SU-DHL-6 (cell line): ENCODE data around the gene PIK3CA.
A peak's percentile ranks its signal among the peaks of the same experiment; 100 is the strongest.

ENCODE experiments used
- H2AFZ ChIP-seq: fragments of 200-600 bp; sonication (generic); 2 replicates; pipeline ENCODE4 v1.6.1; 2014; ENCODE audit warnings: low read depth, mild to moderate bottlenecking, moderate library complexity, mixed read lengths, antibody characterized with exemption, low read length; ENCODE audit not compliant: severe bottlenecking
- H3F3A ChIP-seq: fragments of 200-600 bp; shearing (Covaris generic); 2 replicates; pipeline ENCODE4 v1.6.0; 2016; ENCODE audit warnings: antibody characterized with exemption, mild to moderate bottlenecking; ENCODE audit not compliant: insufficient read depth
- H3K27ac ChIP-seq: fragments of 200-600 bp; sonication (generic); 2 replicates; pipeline ENCODE4 v1.5.1; 2016; ENCODE audit warnings: low read depth, mild to moderate bottlenecking, low read length, moderate library complexity, mixed read lengths
- H3K27me3 ChIP-seq: fragments of 200-600 bp; sonication (generic), shearing (Covaris generic); 2 replicates; pipeline ENCODE4 v1.6.0; 2014; ENCODE audit warnings: mild to moderate bottlenecking, low read length
- H3K36me3 ChIP-seq: fragments of 200-600 bp; sonication (generic); 2 replicates; pipeline ENCODE4 v1.6.1; 2014; ENCODE audit warnings: mild to moderate bottlenecking, low read length, mixed read lengths
- H3K4me2 ChIP-seq: fragments of 300-600, 200-600 bp; shearing (Covaris generic), sonication (generic); 2 replicates; pipeline ENCODE4 v1.6.0; 2014; ENCODE audit warnings: low read length, low read depth, mild to moderate bottlenecking; ENCODE audit not compliant: poor library complexity, severe bottlenecking
- H3K4me3 ChIP-seq: fragments of 200-600 bp; sonication (generic); 2 replicates; pipeline ENCODE4 v1.5.1; 2014; ENCODE audit warnings: antibody characterized with exemption, low read length, mild to moderate bottlenecking, mixed read lengths; ENCODE audit not compliant: insufficient read depth, poor library complexity, severe bottlenecking
- H3K79me2 ChIP-seq: fragments of 200-600 bp; sonication (generic); 2 replicates; pipeline ENCODE4 v1.6.1; 2014; ENCODE audit warnings: mild to moderate bottlenecking, low read length, moderate library complexity; ENCODE audit not compliant: insufficient read depth
- H3K9ac ChIP-seq: fragments of 200-600 bp; sonication (generic); 2 replicates; pipeline ENCODE4 v1.7.0; 2014; ENCODE audit warnings: mild to moderate bottlenecking, low read length
- H3K9me2 ChIP-seq: fragments of 200-600 bp; sonication (generic); replicated peaks from 2 replicates; pipeline ENCODE4 v1.6.1; 2014; ENCODE audit warnings: low read length; ENCODE audit not compliant: insufficient read depth
- H3K9me3 ChIP-seq: fragments of 200-600 bp; sonication (generic); 2 replicates; pipeline ENCODE4 v1.6.1; 2014; ENCODE audit warnings: low read length, mixed read lengths; ENCODE audit not compliant: insufficient read depth
- H4K20me1 ChIP-seq: fragments of 200-600 bp; sonication (generic); 2 replicates; pipeline ENCODE4 v1.6.1; 2014; ENCODE audit warnings: low read depth, mild to moderate bottlenecking, antibody characterized with exemption, low read length, moderate library complexity, mixed read lengths
- CTCF ChIP-seq: fragments of 200-600 bp; sonication (generic); IDR thresholded peaks from one replicate; pipeline ENCODE4 v1.5.1; 2017; ENCODE audit warnings: antibody characterized with exemption, mild to moderate bottlenecking, low read length, moderate library complexity; ENCODE audit not compliant: insufficient read depth, poor library complexity, severe bottlenecking
- EZH2phosphoT487 ChIP-seq: fragments of 200-600 bp; sonication (generic), shearing (Covaris generic); conservative IDR thresholded peaks from 2 replicates; pipeline ENCODE4 v1.6.1; 2018; ENCODE audit warnings: mild to moderate bottlenecking, antibody characterized with exemption, low read length, moderate library complexity, mixed read lengths

PIK3CA gene

DNA sequence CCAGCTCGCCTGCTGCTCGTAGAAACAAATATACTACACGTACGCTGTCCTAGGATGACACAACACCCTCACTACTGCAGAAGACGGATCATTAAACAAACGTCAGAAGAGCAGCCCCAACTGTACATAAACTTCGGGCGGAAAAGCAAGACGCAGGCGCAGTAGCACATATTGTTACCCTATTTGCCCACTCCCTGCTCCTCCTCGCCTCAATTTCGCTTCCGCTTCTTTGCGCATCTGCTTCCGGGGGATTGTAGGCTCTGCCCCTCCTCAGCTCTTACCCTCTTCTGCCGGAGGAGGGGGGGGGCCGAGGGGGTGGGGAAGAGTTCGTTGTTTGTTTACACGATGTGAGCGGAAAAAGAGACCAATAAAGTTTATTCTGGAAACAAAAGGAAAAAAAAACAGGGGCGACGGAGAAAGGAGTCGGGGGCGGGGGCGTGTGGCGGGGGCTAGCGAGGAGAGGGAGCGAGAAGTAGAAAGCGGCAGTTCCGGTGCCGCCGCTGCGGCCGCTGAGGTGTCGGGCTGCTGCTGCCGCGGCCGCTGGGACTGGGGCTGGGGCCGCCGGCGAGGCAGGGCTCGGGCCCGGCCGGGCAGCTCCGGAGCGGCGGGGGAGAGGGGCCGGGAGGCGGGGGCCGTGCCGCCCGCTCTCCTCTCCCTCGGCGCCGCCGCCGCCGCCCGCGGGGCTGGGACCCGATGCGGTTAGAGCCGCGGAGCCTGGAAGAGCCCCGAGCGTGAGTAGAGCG, at the start of gene PIK3CA:
TSS of gene PIK3CA (plus strand) at position 485 of the 743 bp plus-strand sequence. CDS start 50,469 bp downstream, outside the sequence.
- H4K20me1 ChIP-seq, result peaks cover 27% of the 10 kb centered on the region
- peaks cover 43% of the 10 kb centered on the region for H3K79me2 ChIP-seq
- H3K4me3 ChIP-seq, result peak within 1 kb of the TSS; percentile 77
- TF ChIP-seq CTCF (no peak), EZH2phosphoT487 (no peak)
- peak within 1 kb of the TSS; percentile 86 for H3K4me2 ChIP-seq
- H3K27ac ChIP-seq, result peak within 1 kb of the TSS; percentile 70
- H3K9me2 ChIP-seq, result no peaks in the 10 kb centered on the region
- peak within 1 kb of the TSS; percentile 89 for H3K9ac ChIP-seq
- H3K36me3 ChIP-seq, result no peaks in the 10 kb centered on the region
- no peaks in the 10 kb centered on the region for H3K27me3 ChIP-seq
- H2AFZ ChIP-seq, result peak within 1 kb of the TSS; percentile 73
- H3K9me3 ChIP-seq, result no peaks in the 10 kb centered on the region
- 0 out of 2 replicates have a peak, but pooled peaks cover 3% of the 10 kb centered on the region for H3F3A ChIP-seq

DNA sequence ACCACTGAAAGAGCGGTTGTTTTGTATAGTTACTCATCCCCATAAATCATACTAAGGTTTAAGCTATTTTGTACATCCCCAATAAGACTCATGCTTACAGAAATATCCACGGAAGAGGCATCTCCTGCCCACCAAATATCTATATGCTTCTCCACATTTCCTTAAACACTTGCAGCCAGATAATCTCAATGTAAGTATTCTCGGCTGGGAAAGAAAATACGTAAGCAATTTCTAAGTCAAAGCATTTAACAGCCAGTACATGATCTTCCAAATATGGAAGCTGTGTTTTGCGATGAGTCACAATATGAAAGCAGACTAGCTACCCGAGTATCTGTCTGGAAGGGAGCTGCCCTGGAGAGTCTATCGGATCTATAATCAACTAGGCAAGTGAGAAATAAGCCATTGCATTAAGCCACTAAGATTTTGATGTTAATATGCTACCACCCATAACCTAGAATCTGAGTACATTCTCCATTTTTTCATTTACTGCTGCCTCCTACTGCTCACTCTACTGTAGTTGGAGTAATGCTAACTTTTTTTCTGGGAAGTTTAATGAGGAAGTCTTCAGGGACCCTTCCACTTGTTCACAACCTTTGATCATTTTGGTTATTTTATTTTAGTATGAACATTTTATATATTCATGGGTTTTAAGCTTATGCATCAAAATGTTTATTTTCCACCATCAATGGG, 49.6 kb upstream of the PIK3CA start:
- H3K79me2 ChIP-seq, result no peaks in the 10 kb centered on the region
- H2AFZ ChIP-seq, result no peak overlapping the region
- H4K20me1 ChIP-seq, result no peaks in the 10 kb centered on the region
- H3K9ac ChIP-seq, result no peak overlapping the region
- H3K27me3 ChIP-seq, result no peaks in the 10 kb centered on the region
- TF ChIP-seq CTCF (no peak), EZH2phosphoT487 (no peak)
- no peaks in the 10 kb centered on the region for H3F3A ChIP-seq
- H3K36me3 ChIP-seq, result no peaks in the 10 kb centered on the region
- H3K4me3 ChIP-seq, result no peak overlapping the region
- H3K4me2 ChIP-seq, result no peak overlapping the region
- no peaks in the 10 kb centered on the region for H3K9me2 ChIP-seq
- H3K9me3 ChIP-seq, result no peaks in the 10 kb centered on the region
- no peak overlapping the region for H3K27ac ChIP-seq

DNA sequence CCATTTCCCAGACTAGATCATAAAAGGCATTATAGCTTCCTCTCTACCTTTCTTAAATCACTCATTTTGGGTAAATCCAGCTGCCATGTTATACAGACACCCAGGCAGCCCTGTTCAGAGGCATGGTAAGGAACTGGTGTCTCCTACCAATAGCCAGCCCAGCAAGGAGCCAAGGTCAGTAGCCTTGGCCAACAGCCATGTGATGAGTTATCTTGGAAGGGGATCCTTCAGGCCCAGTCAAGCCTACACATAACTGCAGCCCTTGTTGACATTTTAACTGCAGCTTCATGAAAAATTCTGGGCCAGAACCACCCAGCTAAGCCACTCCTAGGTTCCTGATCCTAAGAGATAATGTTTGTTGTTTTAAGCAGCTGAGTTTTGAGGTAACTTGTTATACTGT, 47.5 kb upstream of the PIK3CA start:
- H3K27me3 ChIP-seq, result no peaks in the 10 kb centered on the region
- TF ChIP-seq EZH2phosphoT487 (no peak), CTCF (no peak)
- no peaks in the 10 kb centered on the region for H4K20me1 ChIP-seq
- no peak overlapping the region for H3K9ac ChIP-seq
- no peak overlapping the region for H3K4me3 ChIP-seq
- H3K36me3 ChIP-seq, result no peaks in the 10 kb centered on the region
- H3K9me2 ChIP-seq, result no peaks in the 10 kb centered on the region
- H3K4me2 ChIP-seq, result no peak overlapping the region
- no peaks in the 10 kb centered on the region for H3K79me2 ChIP-seq
- H3K27ac ChIP-seq, result no peak overlapping the region
- no peak overlapping the region for H2AFZ ChIP-seq
- no peaks in the 10 kb centered on the region for H3F3A ChIP-seq
- H3K9me3 ChIP-seq, result no peaks in the 10 kb centered on the region
